Central memory CD4-positive, alpha-beta T cell (primary cell): Measurements from ENCODE around the gene DTNBP1.
A peak's percentile ranks its signal among the peaks of the same experiment; 100 is the strongest.
"Not testable (repeated sequence)": the region's sequence is repeated elsewhere in the genome, so short reads cannot be mapped to it uniquely, and the experiment has no call there.

Experiments
- DNase-seq: peaks from one replicate; pipeline ENCODE4 v3.0.0; 2022
- total RNA-seq, 3 experiments: gene quantifications; one replicate each; lab custom pipeline; 2026; lab: John Stamatoyannopoulos, UW

The DTNBP1 gene
- total RNA-seq, result 5.2 to 11.2 (median 6.2) reads per million in 3 experiments

GRCh38 chr6:15662326-15663129, at the start of gene DTNBP1:
Gene DTNBP1 (minus strand): TSS chr6:15663028. CDS start chr6:15662869, 159 bp downstream.
- peak; percentile 77 for DNase-seq

GRCh38 chr6:15709651-15710269, 46.9 kb upstream of the DTNBP1 start:
- no peak for DNase-seq

GRCh38 chr6:15708231-15708630, 45.4 kb upstream of the DTNBP1 start:
- no peak for DNase-seq

DNA sequence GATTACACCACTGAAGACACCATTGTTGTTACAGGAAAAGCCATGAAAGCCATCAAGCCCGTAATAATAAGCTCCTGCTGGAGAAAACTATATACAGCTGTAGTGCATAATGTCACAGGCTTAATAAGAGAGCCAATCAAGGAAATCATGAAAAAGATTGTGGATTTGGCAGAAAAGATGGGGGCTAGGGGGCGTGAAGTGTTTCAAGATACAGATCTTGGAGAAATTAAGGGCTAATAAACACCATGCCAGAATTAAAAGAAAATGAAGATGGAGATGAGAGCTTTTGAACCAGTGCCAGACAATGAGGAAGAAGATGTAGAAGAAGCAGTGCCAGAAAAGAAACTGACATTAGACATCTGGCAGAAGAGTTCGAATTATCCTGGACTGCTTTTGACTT, 43.2 kb upstream of the DTNBP1 start:
- no peak for DNase-seq

- DNase-seq, result no peak
These were observed 35.6 kb upstream of the DTNBP1 start for GRCh38 chr6:15698471-15698870.

DNA sequence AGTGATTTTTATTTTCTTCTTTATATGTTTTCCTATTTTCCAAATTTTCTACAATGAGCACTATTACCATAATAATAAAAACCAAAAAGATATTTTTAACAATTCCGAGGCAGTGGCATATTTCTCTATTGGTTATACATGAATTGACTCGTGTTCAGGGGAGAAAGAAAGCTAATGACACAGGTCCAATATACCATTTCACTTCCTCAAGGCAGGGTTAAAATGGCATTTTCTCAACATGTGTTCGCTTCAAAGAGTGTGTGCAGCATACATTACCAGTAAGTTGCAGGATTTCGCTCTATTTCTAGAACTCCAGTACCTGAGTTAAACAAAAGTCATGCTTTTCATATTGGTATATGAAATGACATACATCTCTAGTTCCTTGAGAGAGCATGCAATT, 35.1 kb upstream of the DTNBP1 start:
- DNase-seq, result no peak

GRCh38 chr6:15691250-15691869, 28.5 kb upstream of the DTNBP1 start:
- DNase-seq, result peak; percentile 75

- DNase-seq, result no peak
These were observed 27.7 kb upstream of the DTNBP1 start for GRCh38 chr6:15690510-15690909.

GRCh38 chr6:15689586-15690482, 27.0 kb upstream of the DTNBP1 start:
- no peak for DNase-seq

DNA sequence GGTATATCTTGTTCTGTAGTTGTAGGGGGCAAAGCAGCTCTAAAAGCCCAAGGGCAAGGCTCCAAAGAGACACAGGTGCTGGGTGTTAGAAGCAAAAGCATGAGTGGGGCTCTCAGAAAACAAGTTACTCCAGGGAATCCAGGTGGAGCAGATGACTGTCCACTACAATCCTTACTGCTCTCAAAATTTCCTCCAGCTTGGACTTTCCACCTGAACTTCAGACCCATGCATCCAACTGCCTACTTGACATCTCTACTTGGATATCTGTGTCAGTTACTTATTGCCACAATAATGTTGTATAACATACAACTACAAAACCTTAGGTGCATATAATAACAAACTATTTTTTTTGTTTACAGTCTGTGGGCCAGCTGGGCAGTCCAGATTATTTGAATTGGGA, 22.8 kb upstream of the DTNBP1 start:
- no peak for DNase-seq

GRCh38 chr6:15682965-15683822, 20.4 kb upstream of the DTNBP1 start:
- no peak for DNase-seq

DNA sequence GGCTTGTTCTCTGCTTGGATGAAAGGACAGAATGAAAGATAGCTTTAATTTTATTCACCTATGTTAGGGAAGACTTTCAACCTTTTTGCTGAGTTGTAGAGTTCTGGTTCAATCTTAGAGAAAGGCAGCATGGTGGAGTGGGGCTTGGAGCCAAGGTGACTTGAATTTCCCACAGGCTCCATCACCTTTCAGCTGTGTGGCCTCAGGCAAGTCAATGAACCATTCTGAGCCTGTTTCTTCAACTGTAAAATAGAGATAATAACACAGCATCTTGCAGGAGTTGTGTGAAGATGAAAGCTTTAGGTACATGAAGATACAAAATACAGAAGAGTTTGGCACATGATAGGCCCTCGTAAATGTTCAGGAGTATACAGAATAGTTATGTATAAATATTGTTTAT, 19.1 kb upstream of the DTNBP1 start:
- DNase-seq, result no peak

DNA sequence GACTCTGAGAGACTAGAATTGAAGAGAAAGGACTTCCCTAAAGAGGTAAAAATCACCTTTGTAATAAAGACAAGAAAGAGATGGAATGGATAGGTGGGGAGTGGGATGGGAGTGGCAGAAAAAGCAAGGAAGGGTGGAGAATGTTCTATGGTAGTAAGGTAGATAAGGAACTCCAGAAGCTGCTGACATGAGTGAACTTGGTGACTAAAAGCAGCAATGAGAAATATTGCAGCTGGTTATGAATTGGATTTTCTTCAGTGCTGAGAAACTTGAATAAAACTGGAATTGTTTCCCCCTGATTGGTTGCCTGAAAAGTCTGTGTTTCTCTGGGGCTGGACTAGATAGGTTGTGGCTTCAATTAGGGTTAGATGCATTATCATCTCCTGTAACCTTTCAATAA, 15.7 kb upstream of the DTNBP1 start:
- DNase-seq, result no peak

DNA sequence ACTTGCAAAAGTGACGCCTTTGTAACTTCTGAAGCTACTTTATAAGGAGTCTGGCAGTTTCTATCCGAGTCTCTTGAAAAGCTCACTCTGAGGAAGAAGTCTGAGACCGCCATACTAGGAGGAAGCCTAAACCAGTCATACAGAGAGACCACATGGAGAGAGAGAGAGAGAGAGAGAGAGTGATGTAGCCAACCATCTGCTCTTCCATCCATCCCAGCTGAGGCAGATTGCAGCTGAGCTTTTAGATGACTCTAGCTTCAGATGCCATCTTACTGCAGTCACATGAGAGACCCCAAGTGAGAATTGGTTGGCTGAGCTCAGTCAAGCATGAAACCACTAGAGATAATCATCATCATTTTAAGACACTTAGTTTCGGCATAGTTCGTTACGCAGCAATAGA, 15.0 kb upstream of the DTNBP1 start:
- no peak for DNase-seq

DNA sequence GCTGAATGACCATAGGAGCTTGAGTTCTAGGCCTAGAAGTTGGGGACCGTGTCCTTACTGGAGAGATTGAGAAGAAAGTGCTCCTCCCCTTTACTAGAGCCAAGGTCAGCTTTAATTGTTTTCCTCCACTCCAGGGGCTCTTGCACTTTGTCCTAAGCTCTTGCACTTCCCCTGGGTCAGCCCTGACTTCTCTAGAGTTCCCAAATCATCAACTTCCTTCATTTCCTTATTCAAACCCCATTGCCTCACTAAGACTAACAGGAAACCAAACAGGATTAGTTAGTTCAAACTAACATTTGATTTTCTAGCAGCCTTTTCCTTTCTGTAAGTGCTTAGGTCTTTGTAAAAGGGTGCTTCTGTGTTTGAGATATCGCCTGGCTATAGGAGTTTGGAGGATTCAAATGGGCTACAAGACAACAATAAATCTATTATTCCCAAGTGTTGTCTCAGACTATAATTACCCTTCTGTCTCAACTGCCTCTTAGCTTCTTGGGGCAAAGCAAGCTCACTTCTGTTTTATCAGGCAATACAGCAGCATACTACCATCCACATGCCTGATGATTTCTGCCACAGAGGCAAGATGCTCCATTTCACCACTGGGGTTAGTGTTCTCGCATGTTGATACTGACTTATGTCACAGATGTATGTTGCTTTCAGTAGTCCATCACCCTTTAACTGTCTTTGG, 12.8 kb upstream of the DTNBP1 start:
- DNase-seq, result no peak

DNA sequence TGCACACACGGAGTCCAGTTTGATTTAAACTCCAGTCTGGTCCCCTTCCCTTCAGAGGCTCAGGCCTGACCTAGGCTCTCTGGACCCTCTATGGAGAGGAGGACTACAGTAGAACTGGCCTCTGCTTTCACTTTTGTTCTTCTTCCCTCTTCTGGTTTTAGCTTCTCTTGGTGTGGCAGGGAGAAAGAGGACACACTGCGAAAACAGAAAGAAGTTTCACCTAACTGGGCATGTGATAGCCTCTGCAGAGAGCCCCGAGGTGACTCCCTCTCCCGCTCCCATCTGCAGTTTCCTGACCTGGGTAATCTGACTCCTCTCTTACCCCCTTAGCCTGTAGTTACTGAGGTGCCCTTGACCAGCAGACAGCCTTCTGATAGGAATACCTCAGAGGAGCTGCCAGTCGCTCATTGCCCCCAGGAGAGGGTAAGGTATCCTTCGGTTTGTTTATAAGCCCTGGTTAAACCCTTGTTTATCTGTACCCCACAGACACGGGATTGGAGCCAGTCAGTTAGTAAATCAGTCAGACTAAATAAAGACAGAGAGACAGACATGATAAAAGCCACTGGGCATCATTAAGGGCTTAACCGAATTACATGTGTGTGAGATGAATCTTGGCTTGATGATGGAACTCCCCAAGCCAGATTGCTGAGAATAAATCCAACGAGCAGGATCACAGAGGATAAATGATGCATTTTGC, 12.0 kb upstream of the DTNBP1 start:
- no peak for DNase-seq

DNA sequence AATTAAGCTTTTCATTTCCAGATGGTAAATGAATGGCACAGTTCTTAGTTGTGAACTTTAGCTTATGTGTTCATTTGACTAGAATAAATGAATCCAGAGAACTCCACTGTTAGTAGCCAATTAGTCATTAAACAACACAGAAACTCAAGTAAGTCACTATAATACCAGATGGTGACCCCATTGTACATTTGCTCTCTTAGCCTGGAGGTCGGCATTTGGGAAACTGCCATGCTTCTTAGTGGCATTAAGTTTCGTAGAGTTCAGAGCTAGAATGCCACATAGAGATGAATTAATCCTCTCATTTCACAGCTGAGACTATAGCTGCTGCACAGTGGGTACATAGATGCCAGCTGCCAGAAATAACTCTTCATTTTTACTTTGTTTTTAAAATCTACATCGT, 10.8 kb upstream of the DTNBP1 start:
- DNase-seq, result no peak

DNA sequence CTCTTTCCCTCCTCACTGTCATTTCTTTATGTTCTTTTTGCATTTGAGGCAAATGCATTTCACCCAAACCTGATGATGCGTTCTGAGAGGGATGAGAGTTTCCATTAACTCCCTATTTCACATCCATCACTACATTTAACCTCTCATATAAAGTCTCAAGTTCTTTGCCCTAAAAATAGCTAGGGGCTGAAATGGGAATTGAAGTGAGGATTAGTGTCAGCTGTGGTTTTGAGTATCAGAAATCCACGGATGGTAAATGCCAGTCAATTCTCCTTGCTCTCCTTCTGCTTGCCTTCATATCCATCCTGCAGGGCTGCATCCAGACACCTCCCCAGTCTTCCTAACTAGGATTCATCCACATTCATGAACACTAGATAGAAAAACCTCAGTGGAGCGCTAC, 10.0 kb upstream of the DTNBP1 start:
- no peak for DNase-seq

- no peak for DNase-seq
These were observed 9.5 kb upstream of the DTNBP1 start for GRCh38 chr6:15672291-15672690.

GRCh38 chr6:15668918-15669317, 6.1 kb upstream of the DTNBP1 start:
- no peak for DNase-seq

DNA sequence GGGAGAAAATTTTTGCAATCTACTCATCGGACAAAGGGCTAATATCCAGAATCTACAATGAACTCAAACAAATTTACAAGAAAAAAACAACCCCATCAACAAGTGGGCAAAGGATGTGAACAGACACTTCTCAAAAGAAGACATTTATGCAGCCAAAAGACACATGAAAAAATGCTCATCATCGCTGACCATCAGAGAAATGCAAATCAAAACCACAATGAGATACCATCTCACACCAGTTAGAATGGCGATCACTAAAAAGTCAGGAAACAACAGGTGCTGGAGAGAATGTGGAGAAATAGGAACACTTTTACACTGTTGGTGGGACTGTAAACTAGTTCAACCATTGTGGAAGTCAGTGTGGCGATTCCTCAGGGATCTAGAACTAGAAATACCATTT, 4.1 kb upstream of the DTNBP1 start:
- DNase-seq, result not testable (repeated sequence)
